ENCODE data around the gene USP35. TPM values are rescaled to one million over a fixed set of nuclear protein-coding genes. Genes with fewer than 3 reads are reported as not detected.
A peak's percentile ranks its signal among the peaks of the same experiment; 100 is the strongest.

Gene USP35
- total RNA-seq, 1 donor from 2014 or later, result 4.6 TPM

GRCh38 chr11:78208257-78209165, 19.8 kb downstream of the USP35 start:
- intact Hi-C loops (cut with DNase I), result no loop called here
- DNase-seq, result no peak
- no peak for ATAC-seq (ENCODE audit: poor library complexity)

- no peak for ATAC-seq (ENCODE audit: poor library complexity)
- intact Hi-C loops (cut with DNase I), result no loop called here
- no peak for DNase-seq
Measured at GRCh38 chr11:78209478-78209877, 20.8 kb downstream of the USP35 start.

GRCh38 chr11:78210000-78210608, 21.4 kb downstream of the USP35 start:
- ATAC-seq (ENCODE audit: poor library complexity) (no peak), DNase-seq (no peak)
- intact Hi-C loops (cut with DNase I), result no loop called here

DNA sequence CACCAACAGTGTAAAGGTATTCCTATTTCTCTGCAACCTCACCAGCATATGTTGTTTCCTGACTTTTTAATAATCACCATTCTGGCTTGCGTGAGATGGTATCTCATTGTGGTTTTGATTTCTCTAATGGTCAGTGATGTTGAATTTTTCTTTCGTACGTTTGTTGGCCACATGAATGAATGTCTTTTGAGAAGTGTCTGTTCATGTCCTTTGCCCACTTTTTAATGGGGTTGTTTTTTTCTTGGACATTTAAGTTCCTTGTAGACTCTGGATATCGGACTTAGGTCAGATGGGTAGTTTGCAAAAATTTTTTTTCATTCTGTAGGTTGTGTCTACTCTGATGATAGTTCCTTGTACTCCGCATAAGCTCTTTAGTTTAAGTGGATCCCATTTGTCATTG, 22.8 kb downstream of the USP35 start:
- DNase-seq (no peak), ATAC-seq (ENCODE audit: poor library complexity) (no peak)
- intact Hi-C loops (cut with DNase I), result no loop called here

- intact Hi-C loops (cut with DNase I), result no loop called here
- ATAC-seq (ENCODE audit: poor library complexity) (peak; percentile 19), DNase-seq (no peak)
Measured at GRCh38 chr11:78212586-78213371, 24.1 kb downstream of the USP35 start.

DNA sequence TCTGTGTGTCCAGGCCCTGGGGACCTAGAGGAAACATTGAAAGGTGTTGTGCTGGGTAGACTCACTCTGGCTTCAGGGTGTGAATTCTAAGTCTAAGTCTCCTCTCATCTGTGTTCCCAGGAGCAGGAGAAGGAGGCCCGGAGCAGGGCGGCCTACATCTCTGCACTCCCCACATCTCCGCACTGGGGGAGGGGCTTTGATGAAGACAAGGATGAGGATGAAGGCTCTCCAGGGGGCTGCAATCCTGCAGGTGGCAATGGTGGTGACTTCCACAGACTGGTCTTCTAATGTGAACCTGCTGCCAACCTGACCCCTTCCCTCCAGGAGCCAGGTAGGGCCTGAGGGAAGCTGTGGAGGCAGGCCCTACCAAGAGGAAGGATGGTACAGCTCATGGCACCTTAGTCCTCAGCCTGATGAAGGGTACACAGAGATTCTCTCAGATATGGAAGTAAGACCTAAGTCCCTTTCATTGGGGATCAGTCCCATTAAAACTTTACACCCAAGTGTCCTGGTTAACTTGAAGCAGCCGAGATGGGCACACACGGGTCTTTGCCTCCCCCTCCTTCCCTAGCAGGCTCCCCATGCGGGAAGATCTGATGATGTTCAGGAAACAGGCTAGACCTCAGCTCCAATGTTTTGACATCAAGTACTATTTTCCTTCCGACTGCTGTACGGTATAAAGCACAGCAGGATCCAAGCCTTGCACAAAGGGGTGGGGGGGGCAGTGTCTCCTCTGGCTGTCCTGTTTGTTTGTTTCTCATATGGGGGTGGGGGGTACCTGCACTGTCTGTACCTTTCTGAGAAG, 25.0 kb downstream of the USP35 start:
- DNase-seq (no peak), ATAC-seq (ENCODE audit: poor library complexity) (no peak)
- intact Hi-C loops (cut with DNase I), result no loop called here

- no peak for ATAC-seq (ENCODE audit: poor library complexity)
Measured at GRCh38 chr11:78214331-78215194, 25.8 kb downstream of the USP35 start.

DNA sequence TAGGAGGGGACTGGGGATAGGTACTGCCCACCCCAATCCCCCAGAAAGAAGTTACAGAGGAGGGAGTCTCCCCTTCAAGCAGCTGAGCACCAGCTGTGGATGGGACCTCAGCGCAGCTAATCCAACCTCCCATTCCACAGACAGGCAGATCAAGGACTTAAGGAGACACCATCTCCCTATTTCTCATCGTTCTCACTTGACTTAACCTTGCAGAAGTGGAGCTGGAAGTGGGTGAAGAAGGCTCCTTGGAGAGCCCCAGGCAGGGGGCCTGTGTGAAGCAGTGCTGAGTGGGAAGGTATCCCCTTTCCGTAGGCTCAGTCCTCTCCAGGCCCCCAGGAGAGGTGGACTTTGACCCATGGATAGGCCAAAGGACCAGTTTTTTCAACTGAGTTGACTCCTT, 27.3 kb downstream of the USP35 start:
- DNase-seq, result no peak
- ATAC-seq (ENCODE audit: poor library complexity), result no peak
- intact Hi-C loops (cut with DNase I), result no loop called here

More at GRCh38 chr11:78214331-78215194, 25.8 kb downstream of the USP35 start:
- intact Hi-C loops (cut with DNase I), result no loop called here
- no peak for DNase-seq

DNA sequence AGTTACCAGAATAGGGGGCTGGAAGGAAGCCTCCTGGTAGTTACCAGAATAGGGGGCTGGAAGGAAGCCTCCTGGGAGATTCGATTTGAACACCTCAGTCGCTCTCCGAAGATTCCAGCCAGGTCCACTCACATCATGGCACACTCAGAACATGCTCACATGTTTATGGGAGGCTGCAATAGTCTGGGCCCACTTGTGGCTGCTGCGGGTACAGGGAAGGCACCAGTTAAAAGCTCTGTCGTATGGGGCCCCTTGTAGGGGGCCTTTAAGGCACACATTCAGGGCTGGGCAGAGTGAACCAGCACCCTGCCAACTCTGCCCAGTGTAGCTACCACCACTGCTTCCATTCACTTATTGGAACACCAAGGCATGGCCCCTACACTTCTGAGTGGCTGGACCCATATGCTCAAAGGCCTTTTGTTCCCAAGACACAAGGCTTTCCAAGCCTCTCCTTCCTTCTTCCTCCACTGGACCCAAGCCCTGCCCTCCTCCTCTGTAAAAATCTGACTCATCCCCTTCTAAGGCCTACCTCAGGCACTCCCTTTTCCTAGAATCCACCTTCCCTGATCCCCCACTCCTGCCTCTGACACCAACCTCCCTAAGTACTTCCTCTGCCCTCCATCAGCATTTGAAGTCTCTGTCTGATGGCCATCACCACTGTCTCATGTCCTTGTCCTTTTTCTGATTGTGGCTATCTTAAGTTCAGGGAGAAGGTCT, 28.0 kb downstream of the USP35 start:
- intact Hi-C loops (cut with DNase I), result no loop called here
- DNase-seq, result no peak
- no peak for ATAC-seq (ENCODE audit: poor library complexity)

GRCh38 chr11:78217650-78218541, 29.2 kb downstream of the USP35 start:
- intact Hi-C loops (cut with DNase I), result no loop called here
- ATAC-seq (ENCODE audit: poor library complexity) (no peak), DNase-seq (no peak)

- intact Hi-C loops (cut with DNase I), result no loop called here
- no peak for ATAC-seq (ENCODE audit: poor library complexity)
- no peak for DNase-seq
Measured at GRCh38 chr11:78218707-78219492, 30.2 kb downstream of the USP35 start.

DNA sequence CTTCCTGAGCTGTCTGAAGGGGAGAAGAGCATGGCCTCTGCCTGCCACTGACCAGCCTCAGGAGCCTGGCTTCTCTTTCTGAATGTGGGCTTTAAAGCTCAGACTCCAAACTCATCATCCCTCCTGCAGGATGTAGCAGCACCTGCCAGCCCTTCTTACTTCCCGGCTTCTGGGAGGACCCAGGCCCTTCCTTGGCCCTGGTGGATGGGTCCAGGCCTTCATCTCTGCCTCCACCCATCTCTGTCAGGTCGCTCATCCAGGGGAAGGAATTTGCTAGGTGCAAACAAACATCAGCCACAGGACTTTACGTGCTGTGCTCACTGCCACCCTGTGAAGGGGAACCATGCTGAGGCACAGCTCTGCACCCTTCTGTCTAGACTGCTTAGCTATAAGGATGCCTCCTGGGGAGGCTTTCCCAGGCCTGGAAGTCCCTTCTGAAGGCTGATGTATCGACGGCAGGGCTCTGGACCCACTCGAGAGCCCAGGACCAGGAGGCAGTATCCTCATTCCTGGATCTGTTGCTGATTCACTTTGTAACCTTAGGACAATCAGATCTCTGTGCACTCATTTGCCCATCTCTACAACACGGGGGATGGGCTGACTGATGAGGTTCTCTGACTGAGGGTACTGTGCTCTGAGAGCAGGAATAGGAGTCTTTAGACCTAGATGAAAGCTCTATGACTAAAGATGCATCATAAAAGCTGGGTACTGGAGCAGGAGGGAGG, 30.9 kb downstream of the USP35 start:
- intact Hi-C loops (cut with DNase I), result no loop called here
- ATAC-seq (ENCODE audit: poor library complexity) (no peak), DNase-seq (no peak)

- intact Hi-C loops (cut with DNase I), result no loop called here
- ATAC-seq (ENCODE audit: poor library complexity), result no peak
- no peak for DNase-seq
Measured at GRCh38 chr11:78220218-78221157, 31.8 kb downstream of the USP35 start.
